Cardiac septum (tissue), 1 donor: ENCODE measurements around the gene TMEM39A. TPM values are rescaled to one million over a fixed set of nuclear protein-coding genes. Genes with fewer than 3 reads are reported as not detected.

Experiments
- DNase-seq: peaks from one replicate; pipeline ENCODE4 v3.0.0-alpha.2; 2020; ENCODE audit warnings: low spot score
- intact Hi-C: fragments of 100-400 bp; cut with DNase I; formaldehyde crosslinking; loops from one replicate; pipeline ENCODE4 v1.14.0; 2022
- long read RNA-seq: library from polyadenylated mRNA; unstranded; transcript quantifications from one replicate; pipeline ENCODE4 v2.0.0, GENCODE V29; 2021
- total RNA-seq: library from RNA; stranded (reverse); fragmentation: NEBNext Ultra II Directional; extraction: Animal tissue kit (Norgen Biotek cat#: 25700); gene quantifications from one replicate; pipeline ENCODE4 v1.2.1, GENCODE V29; 2021
- donor health status: DM: no; HTN: no; CAD: no.

TMEM39A gene, protein sequence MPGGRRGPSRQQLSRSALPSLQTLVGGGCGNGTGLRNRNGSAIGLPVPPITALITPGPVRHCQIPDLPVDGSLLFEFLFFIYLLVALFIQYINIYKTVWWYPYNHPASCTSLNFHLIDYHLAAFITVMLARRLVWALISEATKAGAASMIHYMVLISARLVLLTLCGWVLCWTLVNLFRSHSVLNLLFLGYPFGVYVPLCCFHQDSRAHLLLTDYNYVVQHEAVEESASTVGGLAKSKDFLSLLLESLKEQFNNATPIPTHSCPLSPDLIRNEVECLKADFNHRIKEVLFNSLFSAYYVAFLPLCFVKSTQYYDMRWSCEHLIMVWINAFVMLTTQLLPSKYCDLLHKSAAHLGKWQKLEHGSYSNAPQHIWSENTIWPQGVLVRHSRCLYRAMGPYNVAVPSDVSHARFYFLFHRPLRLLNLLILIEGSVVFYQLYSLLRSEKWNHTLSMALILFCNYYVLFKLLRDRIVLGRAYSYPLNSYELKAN
- 18.3 TPM for total RNA-seq
- long read RNA-seq, full-length matches to known transcripts, result 7 of 13 reads
- long read RNA-seq, partial matches to known transcripts, result 3 of 13 reads
- long read RNA-seq, other reads (novel, unspliced or antisense), result 3 of 13 reads

GRCh38 chr3:119463171-119464169 lies at the start of gene TMEM39A:
Gene TMEM39A (minus strand): TSS chr3:119463615. CDS start chr3:119462074, 1,541 bp downstream.
- DNase-seq, result peak; percentile 100
- intact Hi-C loops, result loop anchor here (1.0 to 10.0 kb wide), 3 partner anchors 35 to 211 kb away; partner anchors contain the start of genes COX17 and TIMMDC1

- DNase-seq, result no peak
- intact Hi-C loops, result no loop called here
Measured at GRCh38 chr3:119510690-119511089, 47.3 kb upstream of the TMEM39A start.

DNA sequence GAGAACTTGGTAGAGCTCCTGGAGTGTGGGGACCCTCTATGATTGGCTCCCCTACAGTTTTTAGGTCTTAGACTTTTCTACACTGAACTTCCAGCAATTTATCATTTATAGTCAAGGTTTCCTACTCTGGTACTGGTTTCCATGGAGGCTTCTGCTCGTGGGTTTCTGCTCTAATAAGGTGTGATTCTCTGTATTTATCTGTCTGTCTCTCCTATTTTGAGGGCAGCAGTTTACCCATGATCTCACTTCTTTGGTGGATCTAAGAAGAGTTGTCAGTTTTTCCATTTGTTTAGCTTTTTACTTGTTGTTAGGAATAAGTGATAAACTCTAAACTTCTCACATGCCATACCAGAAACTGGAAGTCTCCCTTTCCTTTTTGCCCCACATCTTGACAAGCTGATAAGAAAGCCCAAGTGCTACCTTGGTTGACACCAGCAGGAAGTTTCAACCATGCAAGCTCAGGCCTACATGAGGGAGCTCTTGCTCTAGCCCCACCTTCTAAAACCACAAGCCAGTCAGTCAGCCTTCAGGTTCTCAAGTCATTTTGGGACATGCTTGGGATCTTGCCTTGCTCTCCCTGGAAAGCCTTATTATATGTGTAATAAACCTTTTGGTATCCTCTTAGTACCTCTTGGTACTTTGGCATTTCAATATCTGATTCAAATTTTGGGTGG lies 44.9 kb upstream of the TMEM39A start:
- intact Hi-C loops, result no loop called here
- DNase-seq, result no peak

GRCh38 chr3:119507404-119507803 lies 44.0 kb upstream of the TMEM39A start:
- intact Hi-C loops, result no loop called here
- DNase-seq, result no peak

DNA sequence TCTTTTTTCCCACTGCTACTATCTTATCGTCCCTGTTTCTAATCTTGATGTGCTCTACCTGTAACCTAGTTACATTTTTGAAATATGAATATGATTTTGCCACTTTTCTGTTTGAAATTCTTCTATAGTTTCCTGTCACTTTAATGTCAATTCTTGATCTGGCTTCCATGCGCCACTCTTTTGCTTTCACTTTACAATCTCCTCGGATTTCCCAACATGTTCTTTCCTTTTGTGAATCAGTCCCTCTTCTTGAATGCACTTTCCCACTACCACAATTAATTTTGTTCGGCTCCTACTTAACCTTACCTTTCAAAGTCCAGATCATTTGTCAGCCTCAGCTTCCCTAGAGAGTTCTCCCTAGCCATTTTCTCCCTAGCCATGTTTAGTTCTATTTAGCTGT lies 43.2 kb upstream of the TMEM39A start:
- DNase-seq, result no peak
- intact Hi-C loops, result no loop called here

DNA sequence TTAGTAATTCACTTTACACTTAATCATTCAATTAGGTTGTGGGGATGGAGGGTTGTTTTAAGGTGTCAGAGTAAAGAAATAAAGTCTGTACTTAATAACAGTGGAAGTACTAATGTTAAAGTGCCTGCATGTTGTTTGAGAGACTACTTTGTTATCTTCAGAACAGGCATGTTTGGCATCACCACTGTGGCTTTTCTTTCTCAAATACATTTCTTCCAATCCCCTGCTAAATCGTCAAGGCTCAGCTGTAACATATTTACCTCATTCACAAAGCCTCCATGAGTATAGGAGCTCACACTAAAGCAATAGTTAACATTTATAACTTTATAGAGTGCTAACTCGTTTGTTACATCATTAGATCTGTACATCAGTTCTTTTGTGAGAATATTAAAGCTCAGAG lies 37.5 kb upstream of the TMEM39A start:
- intact Hi-C loops, result no loop called here
- no peak for DNase-seq

DNA sequence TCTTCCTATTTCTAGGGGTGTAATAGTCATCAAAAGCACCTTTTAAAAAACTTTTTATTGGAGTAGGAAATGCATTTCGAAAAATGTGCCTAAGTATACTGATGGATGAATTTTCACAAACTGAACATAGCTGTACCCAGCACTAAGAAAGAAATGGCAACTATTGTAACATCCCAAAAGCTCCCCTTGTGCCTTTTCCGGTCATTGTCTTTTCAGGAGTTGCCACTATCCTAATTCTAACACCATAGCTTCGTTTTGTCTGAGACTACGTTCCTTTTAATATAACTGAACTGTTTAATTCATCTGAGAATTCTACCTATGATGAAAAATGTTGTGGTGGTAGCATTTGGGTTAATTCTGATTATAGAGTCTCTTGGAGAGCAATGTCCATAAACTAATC lies 36.9 kb upstream of the TMEM39A start:
- intact Hi-C loops, result no loop called here
- DNase-seq, result no peak

- intact Hi-C loops, result loop anchor here (1.0 to 5.0 kb wide), 2 partner anchors 35 to 179 kb away; partner anchors contain the start of genes COX17 and TMEM39A
- peak; percentile 99 for DNase-seq
Measured at GRCh38 chr3:119498186-119499011, 35.0 kb upstream of the TMEM39A start, which contains the start of gene TIMMDC1. Gene TIMMDC1 (plus strand): TSS chr3:119498547. CDS start chr3:119498734, 187 bp downstream.

GRCh38 chr3:119497820-119498185 lies 34.4 kb upstream of the TMEM39A start:
- intact Hi-C loops, result loop anchor here (1.0 to 5.0 kb wide), 2 partner anchors 35 to 179 kb away; partner anchors contain the start of genes COX17 and TMEM39A
- no peak for DNase-seq

- intact Hi-C loops, result no loop called here
Measured at GRCh38 chr3:119494597-119494996, 31.2 kb upstream of the TMEM39A start.

GRCh38 chr3:119492810-119493209 lies 29.4 kb upstream of the TMEM39A start:
- DNase-seq, result no peak
- intact Hi-C loops, result no loop called here

More at GRCh38 chr3:119494597-119494996, 31.2 kb upstream of the TMEM39A start:
- no peak for DNase-seq

GRCh38 chr3:119492128-119492527 lies 28.7 kb upstream of the TMEM39A start:
- DNase-seq, result no peak
- intact Hi-C loops, result no loop called here

- no peak for DNase-seq
- intact Hi-C loops, result no loop called here
Measured at GRCh38 chr3:119490153-119490552, 26.7 kb upstream of the TMEM39A start.

- DNase-seq, result no peak
- intact Hi-C loops, result no loop called here
Measured at GRCh38 chr3:119485563-119485962, 22.1 kb upstream of the TMEM39A start.

DNA sequence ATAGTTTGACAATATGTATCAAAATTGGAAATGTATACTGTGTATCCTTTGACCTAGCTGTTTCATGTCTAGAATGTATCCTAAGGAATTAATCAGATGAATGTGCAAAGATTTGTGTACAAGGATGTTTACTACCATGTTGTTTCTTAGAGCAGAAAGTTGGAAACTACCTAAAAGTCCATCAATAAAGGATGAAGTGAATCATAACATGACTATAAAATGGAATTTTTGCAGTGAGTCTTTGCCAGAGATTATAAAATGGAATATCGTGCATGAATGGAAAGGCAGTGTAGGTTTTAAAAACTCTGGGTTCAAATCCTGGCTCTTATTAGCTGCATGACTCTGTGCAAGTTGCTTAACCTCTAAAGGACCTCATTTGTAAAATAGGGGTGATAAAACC lies 19.7 kb upstream of the TMEM39A start:
- DNase-seq, result no peak

DNA sequence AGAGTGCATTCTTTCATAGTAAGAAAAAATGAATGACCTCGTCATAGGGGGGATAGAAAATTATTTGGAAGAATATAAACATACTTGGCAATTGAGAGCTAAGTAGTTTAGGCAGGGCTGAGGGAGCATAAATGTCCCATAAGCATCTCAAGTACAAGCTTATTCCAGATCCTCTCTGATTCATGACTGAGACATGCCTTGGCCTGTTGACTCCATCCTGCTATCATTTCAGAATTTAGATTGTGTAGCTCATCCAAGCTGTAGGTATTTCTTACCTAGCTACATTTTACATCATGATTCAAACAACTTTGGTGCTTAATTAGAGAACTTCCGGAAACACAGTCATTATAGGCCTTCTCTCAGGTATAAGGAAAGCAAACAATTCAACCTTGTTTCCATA lies 17.7 kb upstream of the TMEM39A start:
- intact Hi-C loops, result no loop called here
- DNase-seq, result no peak

More for the DNA sequence above, 19.7 kb upstream of the TMEM39A start:
- intact Hi-C loops, result no loop called here

DNA sequence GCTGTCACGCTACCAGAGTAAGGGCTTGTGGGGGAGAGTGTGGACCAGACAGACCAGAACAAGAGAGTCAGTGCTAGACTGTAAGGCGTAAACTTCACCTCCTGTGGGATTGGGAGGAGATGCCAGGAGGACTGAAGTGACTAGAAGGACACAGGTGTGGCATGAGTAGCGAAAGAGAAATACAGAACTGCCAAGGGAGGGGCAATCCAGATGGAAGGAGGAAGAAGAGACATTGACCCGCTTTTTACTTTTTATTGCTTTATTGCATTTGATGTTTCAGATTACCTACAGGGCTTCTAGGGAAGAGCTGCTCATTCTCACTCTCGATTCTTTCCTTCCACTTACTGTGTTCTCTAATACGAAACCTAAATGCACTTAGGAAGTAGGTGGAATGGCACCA lies 7.5 kb upstream of the TMEM39A start:
- intact Hi-C loops, result no loop called here

More for the DNA sequence above, 7.5 kb upstream of the TMEM39A start:
- DNase-seq, result no peak
